ENCODE results near the gene PDE1C.

PDE1C gene

GRCh38 chr7:31819031-31819430, 251.2 kb downstream of the PDE1C start:
- DNase-seq = no peak

- no peak for DNase-seq
These were observed 253.4 kb downstream of the PDE1C start for GRCh38 chr7:31816810-31817209.

- peak; percentile 4 for DNase-seq
These were observed 254.4 kb downstream of the PDE1C start for GRCh38 chr7:31815796-31816195.

- no peak for DNase-seq
These were observed 256.0 kb downstream of the PDE1C start for GRCh38 chr7:31814187-31814586.

- DNase-seq = peak; percentile 88
These were observed 258.4 kb downstream of the PDE1C start for GRCh38 chr7:31811650-31812461.

GRCh38 chr7:31805209-31805818, 264.9 kb downstream of the PDE1C start:
- DNase-seq = no peak

- no peak for DNase-seq
These were observed 273.8 kb downstream of the PDE1C start for GRCh38 chr7:31796375-31796774.

- no peak for DNase-seq
These were observed 275.3 kb downstream of the PDE1C start for GRCh38 chr7:31794851-31795344.

- DNase-seq = peak; percentile 35
These were observed 278.3 kb downstream of the PDE1C start for GRCh38 chr7:31791881-31792280.

GRCh38 chr7:31788883-31789680, 281.1 kb downstream of the PDE1C start:
- no peak for DNase-seq

GRCh38 chr7:31788445-31788844, 281.8 kb downstream of the PDE1C start:
- no peak for DNase-seq

GRCh38 chr7:31786326-31786725, 283.9 kb downstream of the PDE1C start:
- no peak for DNase-seq

GRCh38 chr7:31785101-31785500, 285.1 kb downstream of the PDE1C start:
- no peak for DNase-seq

- no peak for DNase-seq
These were observed 287.0 kb downstream of the PDE1C start for GRCh38 chr7:31783221-31783620.

- peak; percentile 79 for DNase-seq
These were observed 287.7 kb downstream of the PDE1C start for GRCh38 chr7:31782411-31782991.

GRCh38 chr7:31778296-31778695, 291.9 kb downstream of the PDE1C start:
- no peak for DNase-seq

- DNase-seq = peak; percentile 87
These were observed 293.6 kb downstream of the PDE1C start for GRCh38 chr7:31776616-31777015.

GRCh38 chr7:31775556-31775955, 294.7 kb downstream of the PDE1C start:
- no peak for DNase-seq

- no peak for DNase-seq
These were observed 298.0 kb downstream of the PDE1C start for GRCh38 chr7:31772211-31772610.

GRCh38 chr7:31767686-31768358, 302.4 kb downstream of the PDE1C start:
- no peak for DNase-seq

GRCh38 chr7:31764462-31764861, 305.7 kb downstream of the PDE1C start:
- DNase-seq = peak; percentile 72

- no peak for DNase-seq
These were observed 306.7 kb downstream of the PDE1C start for GRCh38 chr7:31763548-31763947.

GRCh38 chr7:31761646-31762045, 308.6 kb downstream of the PDE1C start:
- peak; percentile 27 for DNase-seq
